NCI-H2029 (cell line): ENCODE data around the gene PTPRN2.
"Not testable (repeated sequence)": the region's sequence is repeated elsewhere in the genome, so short reads cannot be mapped to it uniquely, and the experiment has no call there.

Experiments
- DNase-seq: peaks from one replicate; lab custom pipeline; 2025; lab: John Stamatoyannopoulos, UW

The PTPRN2 gene

DNA sequence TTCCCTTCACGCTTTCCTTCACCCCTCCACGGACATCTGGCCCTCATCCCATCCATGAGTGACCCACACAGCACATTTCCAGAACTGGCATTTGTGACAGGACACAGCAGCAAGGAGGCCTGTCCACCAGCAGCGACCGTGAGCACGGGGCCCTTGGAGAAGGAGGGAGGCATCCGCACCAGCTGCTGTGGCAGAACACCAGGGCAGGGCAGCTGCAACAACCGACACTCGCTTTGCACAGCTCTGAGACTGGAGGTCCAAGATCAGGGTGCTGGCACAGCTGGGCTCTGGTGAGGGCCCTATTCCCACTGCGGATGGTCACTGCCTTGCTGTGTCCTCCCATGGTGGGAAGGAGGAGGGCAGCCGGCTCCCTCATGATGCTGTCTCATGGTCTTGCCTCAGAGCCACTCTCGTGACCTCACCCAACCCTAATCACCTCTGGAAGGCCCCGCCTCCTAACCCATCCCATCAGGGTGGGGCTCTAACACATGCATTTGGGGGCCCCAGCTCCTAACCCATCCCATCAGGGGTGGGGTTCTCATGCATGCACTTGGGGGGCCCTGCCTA is 36.7 kb downstream of the PTPRN2 start:
- no peak for DNase-seq

DNA sequence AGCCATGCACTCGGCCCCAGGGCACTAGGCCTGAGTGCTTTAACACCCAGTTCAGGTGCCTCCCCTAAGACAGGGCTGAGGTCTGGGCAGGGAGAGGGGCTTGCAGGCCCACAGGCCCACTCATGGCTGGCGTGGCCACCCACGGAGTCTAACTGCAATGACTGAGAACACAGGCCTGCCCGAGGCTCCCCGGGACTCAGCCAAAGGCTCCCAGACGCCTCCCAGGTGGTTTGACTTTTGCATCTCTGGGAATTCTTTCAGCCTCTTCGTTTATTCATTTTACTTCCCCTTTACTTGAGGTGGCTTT is 37.3 kb downstream of the PTPRN2 start:
- DNase-seq, result no peak

DNA sequence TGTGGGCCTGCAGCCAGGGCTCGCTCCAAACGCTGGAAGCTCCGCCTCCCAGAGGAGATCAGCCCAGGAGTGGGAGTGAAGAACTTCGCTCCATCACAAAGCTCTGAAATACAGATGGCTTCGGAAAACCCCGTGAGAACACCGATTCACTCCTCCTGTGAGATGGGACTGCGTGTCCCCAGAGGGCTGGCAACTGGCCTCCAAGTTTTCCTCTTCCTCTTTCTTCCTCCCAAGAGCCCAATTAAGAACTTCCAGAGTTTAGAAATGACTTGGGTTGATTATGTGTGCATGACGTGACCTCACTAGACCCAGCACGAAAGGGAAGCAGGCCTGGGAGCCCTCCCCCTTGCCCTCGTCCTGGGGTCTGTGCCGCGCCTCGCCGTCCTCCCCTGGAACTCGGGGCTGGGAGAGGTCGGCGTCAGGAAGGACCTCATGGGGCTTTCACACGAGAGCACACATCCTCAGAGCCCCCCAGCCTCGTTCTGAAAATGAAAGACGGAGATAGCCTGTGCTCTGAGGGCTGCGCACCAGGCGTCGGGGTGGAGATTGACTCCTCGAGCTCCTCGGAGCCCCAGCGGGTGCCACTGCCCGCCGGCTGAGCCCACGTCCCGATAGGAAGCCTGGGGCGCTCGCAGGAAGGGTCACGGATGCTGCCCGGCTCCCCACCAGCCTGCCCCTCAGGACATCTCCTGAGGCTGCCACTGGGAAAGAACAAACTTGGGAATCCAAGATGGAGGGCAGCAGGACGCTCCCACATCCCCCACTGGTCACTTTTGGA is 37.8 kb downstream of the PTPRN2 start:
- no peak for DNase-seq

DNA sequence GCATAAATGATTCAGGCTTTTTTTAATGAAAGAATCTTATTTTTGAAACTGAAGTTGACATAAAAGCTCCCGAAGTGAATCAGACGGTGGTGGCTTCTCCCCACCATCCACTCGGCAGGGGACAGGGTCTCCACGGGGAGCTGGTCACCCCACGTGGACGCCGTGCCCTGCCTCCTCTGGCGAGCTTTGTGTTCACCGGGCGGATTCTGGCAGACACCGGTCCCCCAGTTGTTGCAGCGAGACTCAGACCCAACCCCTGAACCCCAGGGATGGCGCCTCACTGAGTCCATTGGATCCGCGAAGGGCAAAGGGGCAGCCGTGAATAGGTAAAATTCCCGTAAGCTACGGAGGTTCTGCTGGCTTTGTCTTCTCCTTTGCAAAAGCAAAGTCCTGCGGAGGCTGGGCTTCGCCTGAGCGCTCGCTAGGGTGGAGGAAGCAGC is 38.4 kb downstream of the PTPRN2 start:
- DNase-seq, result peak; percentile 71

DNA sequence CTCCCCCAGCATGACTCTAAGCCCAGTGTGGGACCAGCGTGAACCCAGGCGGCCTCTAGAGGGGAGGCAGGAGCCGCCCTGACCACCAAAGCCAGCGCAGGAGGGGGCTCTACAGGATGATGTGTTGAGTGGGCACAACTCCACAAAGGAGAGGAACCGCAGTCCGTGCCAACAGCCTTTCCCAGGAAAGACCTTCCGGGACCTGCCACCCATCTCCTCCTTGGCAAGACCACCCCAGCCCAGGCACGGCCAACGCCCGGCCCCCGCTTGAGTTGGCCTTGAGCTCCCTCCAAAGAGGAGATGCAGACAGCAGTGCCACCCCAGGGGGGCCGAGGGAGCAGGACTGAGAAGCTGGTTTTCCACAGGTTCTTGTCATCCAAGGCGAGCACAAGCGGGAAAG is 38.9 kb downstream of the PTPRN2 start:
- DNase-seq, result no peak

DNA sequence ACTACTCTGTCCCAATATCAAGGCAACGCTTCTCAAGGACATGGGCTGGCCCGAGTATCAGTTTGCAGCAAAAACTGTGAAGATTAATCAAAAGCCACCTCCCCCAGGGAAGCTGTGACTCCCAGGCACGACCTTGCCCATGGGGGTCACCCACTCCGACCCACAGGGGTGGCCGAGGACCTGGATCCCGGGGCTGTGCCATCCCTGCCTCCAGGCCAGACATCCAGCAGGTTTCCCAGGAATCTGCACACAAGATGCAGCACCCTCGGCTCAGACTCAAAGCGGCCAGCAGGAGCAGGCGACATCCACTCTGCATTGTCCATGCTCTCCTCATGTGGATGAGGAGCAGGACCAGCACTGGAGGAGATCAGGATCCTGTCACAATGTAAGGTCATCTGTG is 39.8 kb downstream of the PTPRN2 start:
- DNase-seq, result no peak

DNA sequence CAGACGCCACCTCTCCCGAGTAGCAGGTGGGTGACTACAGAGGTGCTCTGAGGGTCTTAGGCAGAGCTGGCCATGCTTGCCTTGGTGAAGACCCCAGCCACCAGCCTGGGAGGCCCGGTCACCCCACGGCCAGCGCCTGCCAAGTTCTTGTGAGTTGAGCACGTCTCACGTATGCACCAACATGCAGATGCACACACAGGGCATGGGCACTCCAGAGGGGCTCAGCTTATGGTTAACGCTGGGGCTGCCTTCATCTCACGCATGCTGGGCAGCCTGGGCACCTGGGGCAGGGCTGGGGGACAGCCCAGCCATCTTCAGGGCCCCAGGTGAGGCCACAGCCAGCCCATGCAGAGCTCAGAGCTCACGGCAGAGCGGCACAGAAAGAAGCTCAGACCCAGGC is 41.0 kb downstream of the PTPRN2 start:
- DNase-seq, result no peak

DNA sequence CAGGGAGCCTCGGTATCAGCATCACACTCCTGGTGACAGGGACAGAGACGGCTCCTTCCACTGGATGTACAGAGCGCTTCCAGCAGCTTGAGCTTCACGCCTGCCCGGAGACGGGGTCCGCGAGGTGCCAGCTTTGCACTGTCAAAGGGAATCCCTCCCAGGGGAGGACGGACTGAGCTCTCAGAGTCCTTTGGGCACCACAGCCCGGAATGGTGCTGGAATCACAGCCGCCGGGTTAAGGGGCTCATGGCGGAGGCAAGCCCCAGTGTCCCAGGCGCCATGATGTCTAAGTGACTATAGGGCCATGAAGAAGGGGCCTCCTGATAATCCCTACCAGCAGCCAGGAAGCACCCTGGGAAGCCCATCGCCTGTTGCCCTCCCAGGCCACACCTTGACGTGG is 41.4 kb downstream of the PTPRN2 start:
- no peak for DNase-seq

DNA sequence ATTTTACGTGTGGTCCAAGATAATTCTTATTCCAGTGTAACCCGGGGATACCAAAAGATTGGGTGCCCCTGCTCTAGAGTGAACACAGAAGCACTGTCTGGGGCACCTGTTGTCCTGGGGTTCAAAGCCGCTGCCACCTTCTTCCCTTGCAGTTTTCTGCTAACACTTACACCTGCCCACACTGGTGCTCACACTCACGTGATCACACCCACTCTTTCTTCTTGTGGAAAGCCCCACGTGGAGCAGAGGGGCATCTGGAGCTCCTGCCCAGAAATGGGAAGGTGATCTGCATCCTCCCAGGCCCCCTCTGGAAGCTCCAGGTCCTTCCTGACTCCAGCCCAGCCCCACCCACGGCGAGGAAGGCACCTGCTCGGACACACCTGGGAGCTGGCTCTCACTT is 42.9 kb downstream of the PTPRN2 start:
- no peak for DNase-seq

DNA sequence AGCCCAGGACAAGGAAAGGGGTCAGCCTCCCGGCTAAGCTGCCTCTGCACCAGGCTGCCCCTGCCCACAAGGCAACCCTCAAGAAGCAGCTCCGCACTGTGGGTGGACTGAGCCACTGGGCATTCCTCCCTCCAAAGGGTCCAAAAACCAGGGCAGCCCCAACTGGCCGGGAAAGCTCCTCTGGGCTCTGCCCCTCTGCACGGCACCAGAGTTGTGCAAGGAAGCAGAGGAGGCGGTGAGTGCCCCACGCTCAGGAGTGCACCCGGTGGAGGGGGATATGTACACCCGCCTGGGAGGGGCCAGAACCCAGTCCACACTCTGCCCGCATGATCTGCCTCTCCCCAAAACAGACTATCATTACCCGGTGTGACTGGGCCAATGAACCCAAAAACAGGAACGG is 43.8 kb downstream of the PTPRN2 start:
- no peak for DNase-seq

DNA sequence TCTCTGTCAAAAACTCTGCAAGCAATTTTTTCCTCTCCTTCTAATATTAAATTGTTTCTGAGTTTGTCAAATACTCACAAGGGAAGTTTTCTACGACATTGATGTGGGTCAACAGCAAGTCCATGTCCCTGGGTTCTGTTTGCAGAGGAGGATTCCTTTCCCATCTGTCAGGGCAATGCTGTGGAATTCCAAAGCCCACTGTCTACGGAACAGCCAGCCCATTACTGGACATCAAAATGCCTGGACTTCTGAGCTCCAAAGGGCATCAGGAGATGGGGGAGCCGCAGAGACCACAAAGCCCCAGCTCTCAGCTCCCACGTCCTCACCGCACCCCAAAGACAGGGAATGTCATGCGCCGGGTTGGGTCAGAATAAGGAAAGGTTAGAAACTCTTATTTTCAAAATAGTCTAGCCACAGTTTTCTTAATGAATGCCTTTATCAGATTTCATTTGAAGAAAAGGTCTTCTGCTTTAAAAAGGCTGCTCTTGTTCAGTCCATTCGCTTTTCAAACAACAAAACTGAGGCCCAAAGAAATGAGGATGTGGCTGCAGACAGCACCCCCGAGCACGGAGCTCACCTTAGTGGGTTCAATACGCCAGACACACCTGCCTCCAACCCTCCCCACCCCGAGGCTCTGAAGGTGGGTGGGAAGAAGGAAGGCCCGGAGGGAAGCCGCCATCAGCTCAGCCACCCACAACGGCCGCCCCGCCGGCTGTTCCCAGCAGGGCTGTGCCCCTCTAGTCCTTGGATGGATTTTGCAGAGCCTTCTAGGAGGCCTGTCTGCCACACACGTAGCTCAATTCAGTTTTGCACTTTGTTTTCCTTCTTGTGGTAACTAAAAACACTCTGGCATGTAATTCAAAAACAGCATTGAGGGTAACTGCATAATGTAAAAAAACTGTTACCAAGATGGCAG is 44.7 kb downstream of the PTPRN2 start:
- DNase-seq, result no peak

DNA sequence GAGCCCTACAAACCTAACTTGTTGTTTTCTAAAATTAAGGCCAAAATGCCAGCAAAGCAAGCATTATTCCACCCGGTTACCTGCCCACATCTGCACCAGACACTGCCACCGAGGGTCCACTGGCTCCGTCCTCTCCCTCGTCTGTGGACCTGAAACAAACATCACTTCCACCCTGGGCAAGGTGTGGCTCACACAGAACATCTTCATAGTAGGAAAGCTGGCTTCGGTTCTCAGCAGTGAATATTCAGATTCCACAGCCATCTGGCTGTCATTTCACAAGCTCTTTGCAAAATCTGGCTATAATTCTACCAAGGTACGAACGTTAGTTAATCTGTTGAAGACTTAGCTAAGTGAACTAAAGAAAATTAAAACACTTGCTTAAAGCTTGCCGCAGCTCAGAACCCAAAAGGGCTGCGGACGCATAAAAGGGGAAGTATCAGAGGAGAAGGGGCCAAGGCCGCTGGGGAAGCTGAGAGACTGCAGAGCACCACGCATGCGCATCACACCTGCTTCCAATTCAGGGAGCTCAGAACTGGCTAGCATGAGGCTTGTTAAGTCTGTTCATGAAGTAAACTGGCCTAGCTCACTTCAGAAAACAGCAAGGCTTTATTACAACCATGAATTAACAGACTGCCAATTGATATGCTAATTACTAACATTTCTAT is 46.1 kb downstream of the PTPRN2 start:
- DNase-seq, result no peak

DNA sequence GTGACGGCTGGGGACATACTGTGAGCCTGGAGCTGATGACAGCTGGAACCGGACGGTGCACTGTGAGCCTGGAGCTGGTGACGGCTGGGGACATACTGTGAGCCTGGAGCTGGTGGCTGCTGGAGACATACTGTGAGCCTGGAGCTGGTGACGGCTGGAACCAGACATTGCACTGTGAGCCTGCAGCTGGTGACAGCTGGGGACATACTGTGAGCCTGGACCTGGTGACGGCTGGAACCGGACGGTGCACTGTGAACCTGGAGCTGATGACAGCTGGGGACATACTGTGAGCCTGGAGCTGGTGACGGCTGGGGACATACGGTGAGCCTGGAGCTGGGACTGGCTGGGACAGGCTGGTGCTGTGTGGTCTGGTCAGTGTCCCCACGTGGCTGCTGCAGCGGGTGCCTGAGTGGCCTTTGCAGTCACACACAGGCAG is 47.9 kb downstream of the PTPRN2 start:
- DNase-seq, result no peak

DNA sequence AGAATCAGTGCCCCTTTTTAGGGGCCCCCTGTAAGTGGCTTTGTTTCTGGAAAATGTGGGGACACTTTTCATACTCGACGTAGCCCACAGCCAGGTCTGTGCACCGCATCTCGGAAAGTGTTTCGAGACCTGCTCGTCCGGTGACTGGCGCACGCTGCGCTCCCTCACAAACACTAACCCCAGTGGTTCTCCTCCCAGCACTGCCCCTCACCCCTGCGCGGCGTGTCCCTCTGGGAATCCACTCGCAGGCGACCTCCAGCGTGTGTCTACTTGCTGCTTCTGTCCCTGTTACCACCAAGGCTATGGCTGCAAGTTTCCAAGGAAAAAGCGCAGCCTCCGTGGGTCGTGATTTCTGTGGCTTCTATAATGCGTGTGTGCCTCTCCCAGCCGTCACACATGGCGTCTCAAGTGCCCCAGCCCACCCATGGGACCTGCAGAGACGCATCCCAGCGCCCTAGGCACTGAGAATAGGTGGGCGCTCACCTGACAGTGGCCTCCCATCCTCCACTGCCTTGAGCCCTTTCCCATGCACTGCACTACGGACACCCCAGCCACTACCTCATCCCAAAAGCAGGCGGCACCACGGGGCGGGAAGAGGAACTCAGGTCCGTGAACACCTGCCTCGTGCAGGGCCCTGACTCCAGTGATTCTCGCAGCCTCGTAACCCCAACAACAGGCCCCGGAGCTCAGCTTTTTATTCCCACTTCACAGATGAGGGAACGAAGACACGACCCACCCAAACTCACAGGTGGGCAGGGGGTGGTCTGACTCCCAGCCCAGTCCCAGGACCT is 49.3 kb downstream of the PTPRN2 start:
- DNase-seq, result no peak

DNA sequence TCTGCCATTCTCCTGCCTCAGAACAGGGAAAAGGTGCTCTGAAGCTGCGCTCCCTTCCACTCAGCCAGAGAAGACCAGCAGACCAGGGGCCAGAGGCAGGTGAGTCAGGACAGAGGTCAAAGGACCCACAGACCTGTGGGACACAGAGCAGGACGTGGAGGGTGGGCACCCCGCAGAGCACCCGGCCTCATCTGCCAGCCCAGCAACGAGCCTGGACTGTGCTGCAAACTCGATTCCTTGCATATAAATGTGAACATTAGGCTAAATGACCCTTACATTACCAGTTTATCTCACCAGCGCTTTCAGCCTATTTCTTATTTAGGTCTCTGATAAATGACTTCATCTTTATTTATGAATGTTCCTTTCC is 50.1 kb downstream of the PTPRN2 start:
- DNase-seq, result no peak

DNA sequence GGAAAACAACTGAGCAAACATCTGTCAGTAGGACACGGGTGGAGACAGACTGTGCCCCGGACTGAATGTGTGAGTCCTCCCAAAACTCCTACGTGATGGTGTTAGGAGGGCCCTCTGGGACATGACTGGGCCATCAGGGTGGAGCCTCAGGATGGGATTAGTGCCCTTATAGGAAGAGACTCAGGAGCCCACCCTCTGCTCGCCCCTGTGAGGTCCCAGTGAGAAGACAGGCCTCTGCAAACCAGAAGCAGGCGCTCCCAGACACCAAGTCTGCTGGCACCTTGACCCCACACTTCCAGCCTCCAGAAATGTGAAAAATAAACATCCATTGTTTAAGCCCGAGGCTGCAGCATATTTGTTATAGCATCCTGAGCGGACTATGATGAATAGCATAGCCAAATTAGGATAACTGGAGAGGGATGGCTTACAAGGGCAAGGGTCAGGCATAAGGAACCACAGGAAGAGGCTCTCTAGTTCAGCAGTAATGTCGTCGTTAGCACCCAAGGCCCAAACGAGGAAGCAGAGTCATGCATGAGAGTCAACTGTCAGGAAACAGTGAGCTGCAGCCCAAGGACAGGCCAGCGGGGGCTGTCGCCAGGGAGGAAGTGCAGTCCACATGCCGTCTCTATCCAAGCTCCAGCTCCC is 50.6 kb downstream of the PTPRN2 start:
- DNase-seq, result no peak

DNA sequence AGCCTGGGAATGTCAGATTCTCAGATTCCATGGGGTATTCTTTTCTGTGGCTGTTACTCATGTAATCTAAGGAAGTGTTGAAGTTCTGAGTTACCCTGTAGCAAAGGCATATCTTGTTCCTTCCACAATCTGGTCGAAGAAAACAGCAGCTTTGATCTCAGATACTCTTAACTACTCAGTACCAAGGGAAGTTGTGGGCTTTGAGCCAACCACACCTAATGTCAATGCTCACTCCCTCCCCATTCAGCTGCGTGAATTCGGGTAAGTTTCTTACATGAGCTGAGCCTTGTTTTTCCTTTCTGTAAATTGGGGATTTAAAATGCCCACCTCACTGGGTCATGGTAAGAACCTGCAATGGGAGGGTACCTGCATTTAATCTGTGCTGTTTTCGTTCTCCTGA is 52.5 kb downstream of the PTPRN2 start:
- no peak for DNase-seq

DNA sequence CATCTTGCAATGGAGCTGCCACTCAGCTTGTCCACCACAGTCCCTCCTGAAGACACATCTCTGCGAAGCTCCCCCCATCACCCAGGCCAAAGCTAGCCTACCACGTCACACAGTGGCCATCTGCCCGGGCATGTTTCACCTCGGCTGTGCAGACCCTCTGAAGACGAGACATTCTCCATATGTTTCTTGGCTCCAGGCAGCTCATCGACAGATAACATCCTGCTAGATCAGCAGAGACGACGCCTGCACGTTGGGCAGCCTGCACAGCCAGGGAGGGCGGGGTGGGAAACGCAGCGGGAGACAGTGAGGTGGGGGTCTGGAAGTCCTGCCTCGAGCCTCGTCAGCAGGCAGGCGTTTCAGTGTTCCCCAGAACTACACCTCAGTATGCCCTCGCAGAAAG is 53.0 kb downstream of the PTPRN2 start:
- DNase-seq, result no peak

DNA sequence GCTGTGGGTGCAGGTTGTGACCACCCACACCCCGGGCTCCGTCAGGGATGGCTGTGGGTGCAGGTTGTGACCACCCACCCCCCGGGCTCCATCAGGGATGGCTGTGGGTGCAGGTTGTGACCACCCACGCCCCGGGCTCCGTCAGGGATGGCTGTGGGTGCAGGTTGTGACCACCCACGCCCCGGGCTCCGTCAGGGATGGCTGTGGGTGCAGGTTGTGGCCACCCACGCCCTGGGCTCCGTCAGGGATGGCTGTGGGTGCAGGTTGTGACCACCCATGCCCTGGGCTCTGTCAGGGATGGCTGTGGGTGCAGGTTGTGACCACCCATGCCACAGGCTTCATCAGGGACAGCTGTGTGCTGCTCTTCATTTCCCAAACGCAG is 53.5 kb downstream of the PTPRN2 start:
- not testable (repeated sequence) for DNase-seq

DNA sequence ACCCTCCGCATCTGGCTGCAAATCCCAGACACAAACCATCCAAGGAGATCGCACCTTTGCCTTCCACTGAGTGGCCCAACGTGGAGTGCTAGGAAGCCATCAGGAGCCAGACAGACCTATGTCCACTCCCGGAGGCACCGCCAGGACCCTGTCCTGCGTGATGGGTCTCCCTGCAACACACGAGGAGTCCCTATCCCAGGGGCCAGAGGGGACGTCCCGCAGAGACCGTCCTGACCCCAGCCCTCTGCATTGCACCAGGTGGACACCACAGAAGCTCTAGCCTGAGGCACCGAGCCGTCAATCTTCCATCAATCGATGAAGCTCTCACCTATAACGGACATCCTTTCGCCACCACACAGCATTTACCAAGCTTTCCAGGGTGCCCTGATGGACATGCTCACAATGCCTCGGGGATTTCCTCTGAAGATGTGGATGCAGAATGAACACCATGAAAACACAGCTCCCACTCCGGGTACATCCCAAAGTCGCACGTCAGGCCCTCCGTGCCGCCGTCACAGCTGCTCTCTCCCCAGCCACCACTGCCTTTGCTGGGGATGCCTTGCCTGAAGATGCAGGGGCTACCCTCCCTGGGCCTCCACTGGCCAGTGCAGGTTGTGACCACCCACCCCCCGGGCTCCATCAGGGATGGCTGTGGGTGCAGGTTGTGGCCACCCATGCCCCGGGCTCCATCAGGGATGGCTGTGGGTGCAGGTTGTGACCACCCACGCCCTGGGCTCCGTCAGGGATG is 54.1 kb downstream of the PTPRN2 start:
- no peak for DNase-seq
